Mucosa of rectum (tissue), 2 donors: ENCODE data around the gene COBL.
"Not testable (repeated sequence)": the region's sequence is repeated elsewhere in the genome, so short reads cannot be mapped to it uniquely, and the experiment has no call there.

Experiments
- H3K27ac ChIP-seq, 2 donors: one replicate each; pipeline ENCODE4 v1.7.0; 2013; ENCODE audit warnings: inconsistent platforms in 2 of 2, low read depth in 2 of 2, low read length in 2 of 2
- H3K27me3 ChIP-seq, 2 donors: one replicate each; pipeline ENCODE4 v1.7.0; 2013; ENCODE audit warnings: low read length in 2 of 2; ENCODE audit not compliant: control insufficient read depth in 2 of 2, insufficient read depth in 2 of 2
- H3K36me3 ChIP-seq, 2 donors: one replicate each; pipeline ENCODE4 v1.7.0; 2013; ENCODE audit warnings: low read length in 2 of 2; ENCODE audit not compliant: control insufficient read depth in 2 of 2, insufficient read depth in 2 of 2
- H3K4me1 ChIP-seq, 2 donors: one replicate each; pipeline ENCODE4 v1.7.0; 2013; ENCODE audit warnings: low read length in 2 of 2, mild to moderate bottlenecking in 1 of 2; ENCODE audit not compliant: control insufficient read depth in 2 of 2, insufficient read depth in 2 of 2
- H3K4me3 ChIP-seq, 2 donors: one replicate each; pipeline ENCODE4 v1.7.0; 2013; ENCODE audit warnings: low read length in 2 of 2
- H3K9ac ChIP-seq, 2 donors: one replicate each; pipeline ENCODE4 v1.7.0; 2013; ENCODE audit warnings: low read length in 2 of 2, low read depth in 1 of 2, mild to moderate bottlenecking in 1 of 2
- H3K9me3 ChIP-seq, 2 donors: one replicate each; pipeline ENCODE4 v1.7.0; 2013; ENCODE audit warnings: low read length in 2 of 2; ENCODE audit not compliant: control insufficient read depth in 2 of 2
- donor health status: healthy.
- donor health status: Normal muscosa, but diverticular disease.

COBL gene

DNA sequence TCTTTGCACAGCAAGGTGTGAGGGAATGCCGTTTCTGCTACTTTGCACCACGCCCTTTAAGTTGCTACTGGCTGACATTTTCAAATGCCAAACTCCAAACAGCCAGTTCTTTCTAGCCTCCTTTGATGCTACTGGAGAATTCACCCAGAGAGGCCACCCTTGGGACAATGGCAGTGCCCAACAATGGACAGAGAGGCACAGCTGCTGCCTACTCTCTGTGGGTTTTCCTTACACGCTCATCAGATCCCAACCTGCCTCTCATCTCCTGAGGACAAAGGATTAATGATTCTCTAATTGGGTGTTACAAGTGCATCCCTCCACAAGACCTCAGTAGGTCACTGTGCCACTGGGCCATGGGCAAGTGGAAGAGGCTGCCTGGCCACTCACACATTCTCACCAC lies 105.8 kb downstream of the COBL start:
- H3K4me3 ChIP-seq: no peak overlapping the region
- H3K27ac ChIP-seq: no peak overlapping the region
- H3K36me3 ChIP-seq: no peaks in the 10 kb centered on the region
- H3K9ac ChIP-seq: no peak overlapping the region
- no peaks in the 10 kb centered on the region for H3K4me1 ChIP-seq
- no peaks in the 10 kb centered on the region for H3K9me3 ChIP-seq
- H3K27me3 ChIP-seq: no peaks in the 10 kb centered on the region

- H3K27ac ChIP-seq: no peak overlapping the region
- H3K9me3 ChIP-seq: no peaks in the 10 kb centered on the region
- no peak overlapping the region for H3K4me3 ChIP-seq
- H3K36me3 ChIP-seq: no peaks in the 10 kb centered on the region
- no peaks in the 10 kb centered on the region for H3K27me3 ChIP-seq
- H3K4me1 ChIP-seq: no peaks in the 10 kb centered on the region
- no peak overlapping the region for H3K9ac ChIP-seq
Observed at GRCh38 chr7:51209426-51209825, 107.2 kb downstream of the COBL start.

GRCh38 chr7:51208125-51208524 lies 108.5 kb downstream of the COBL start:
- H3K27me3 ChIP-seq, H3K9ac ChIP-seq, H3K4me1 ChIP-seq, H3K36me3 ChIP-seq, H3K4me3 ChIP-seq, H3K27ac ChIP-seq, H3K9me3 ChIP-seq: not testable (repeated sequence)

GRCh38 chr7:51198654-51199053 lies 118.0 kb downstream of the COBL start:
- Histone ChIP-seq H3K4me3 (no peak overlapping the region), H3K27me3 (no peaks in the 10 kb centered on the region), H3K9ac (no peak overlapping the region), H3K4me1 (no peaks in the 10 kb centered on the region), H3K9me3 (no peaks in the 10 kb centered on the region), H3K36me3 (no peaks in the 10 kb centered on the region), H3K27ac (no peak overlapping the region)

DNA sequence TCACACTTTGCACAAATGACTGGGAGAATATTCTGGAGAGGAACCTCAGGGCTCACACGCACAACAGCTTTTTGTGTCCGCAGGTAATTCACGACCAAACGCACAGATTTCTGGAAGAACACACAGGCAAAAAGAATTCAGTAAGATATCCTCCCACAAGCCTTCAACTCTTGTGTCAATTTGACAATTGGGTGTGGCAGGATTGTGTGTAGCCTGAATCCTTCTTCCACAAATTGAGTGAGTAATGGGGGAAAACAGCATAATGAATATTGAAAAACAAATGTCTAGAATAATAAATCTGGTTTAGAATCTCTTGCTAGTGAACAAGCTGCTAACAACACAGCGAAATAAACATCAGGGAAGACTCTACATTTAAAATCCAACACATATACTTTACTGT lies 125.6 kb downstream of the COBL start:
- H3K4me3 ChIP-seq: no peak overlapping the region
- no peak overlapping the region for H3K9ac ChIP-seq
- H3K36me3 ChIP-seq: peaks cover 0 to 14% of the 10 kb centered on the region in 2 donors
- no peaks in the 10 kb centered on the region for H3K4me1 ChIP-seq
- H3K9me3 ChIP-seq: no peaks in the 10 kb centered on the region
- H3K27me3 ChIP-seq: no peaks in the 10 kb centered on the region
- no peak overlapping the region for H3K27ac ChIP-seq

- Histone ChIP-seq H3K4me1 (no peaks in the 10 kb centered on the region), H3K36me3 (peaks cover 0 to 14% of the 10 kb centered on the region in 2 donors), H3K9me3 (no peaks in the 10 kb centered on the region), H3K27ac (no peak overlapping the region), H3K4me3 (no peak overlapping the region), H3K9ac (no peak overlapping the region), H3K27me3 (no peaks in the 10 kb centered on the region)
Observed at GRCh38 chr7:51189777-51190176, 126.8 kb downstream of the COBL start.

GRCh38 chr7:51188987-51189386 lies 127.6 kb downstream of the COBL start:
- Histone ChIP-seq H3K9ac (no peak overlapping the region), H3K27ac (no peak overlapping the region)

DNA sequence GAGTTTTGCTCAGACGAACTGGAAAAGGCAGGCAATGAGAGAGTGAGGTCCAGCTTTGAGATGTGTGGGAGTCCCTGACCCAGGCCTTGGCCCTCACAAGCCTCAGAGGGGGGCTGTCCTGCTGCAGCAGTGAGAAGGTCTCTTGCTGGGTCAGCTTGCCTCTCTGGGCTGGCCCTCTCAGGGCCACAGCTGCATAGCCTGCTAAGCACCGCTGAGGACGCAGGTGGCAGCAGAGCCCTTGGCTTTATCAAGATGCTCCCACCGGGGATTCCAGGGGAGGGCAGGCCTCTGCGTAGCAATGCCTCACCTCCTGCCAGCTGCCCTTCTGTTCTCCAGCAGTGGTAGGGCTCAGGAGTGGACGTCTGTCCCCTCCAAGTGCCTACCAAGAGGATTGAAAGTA lies 128.7 kb downstream of the COBL start:
- Histone ChIP-seq H3K27ac (no peak overlapping the region), H3K36me3 (peaks cover 0 to 14% of the 10 kb centered on the region in 2 donors), H3K27me3 (no peaks in the 10 kb centered on the region), H3K4me1 (no peaks in the 10 kb centered on the region), H3K9me3 (no peaks in the 10 kb centered on the region), H3K4me3 (no peak overlapping the region), H3K9ac (no peak overlapping the region)

More at GRCh38 chr7:51188987-51189386, 127.6 kb downstream of the COBL start:
- Histone ChIP-seq H3K4me1 (no peaks in the 10 kb centered on the region), H3K4me3 (no peak overlapping the region), H3K36me3 (peaks cover 0 to 14% of the 10 kb centered on the region in 2 donors), H3K27me3 (no peaks in the 10 kb centered on the region), H3K9me3 (no peaks in the 10 kb centered on the region)

- H3K9me3 ChIP-seq: no peaks in the 10 kb centered on the region
- H3K27me3 ChIP-seq: no peaks in the 10 kb centered on the region
- no peaks in the 10 kb centered on the region for H3K4me1 ChIP-seq
- peaks cover 0 to 14% of the 10 kb centered on the region in 2 donors for H3K36me3 ChIP-seq
- no peak overlapping the region for H3K4me3 ChIP-seq
- H3K27ac ChIP-seq: no peak overlapping the region
- H3K9ac ChIP-seq: no peak overlapping the region
Observed at GRCh38 chr7:51186531-51186930, 130.1 kb downstream of the COBL start.

GRCh38 chr7:51182636-51183166 lies 133.9 kb downstream of the COBL start:
- Histone ChIP-seq H3K4me3 (no peak overlapping the region), H3K9ac (no peak overlapping the region), H3K36me3 (peaks cover 0 to 2% of the 10 kb centered on the region in 2 donors), H3K27me3 (no peaks in the 10 kb centered on the region), H3K9me3 (no peaks in the 10 kb centered on the region), H3K4me1 (no peaks in the 10 kb centered on the region), H3K27ac (no peak overlapping the region)

- Histone ChIP-seq H3K9me3 (no peaks in the 10 kb centered on the region), H3K27ac (no peak overlapping the region), H3K4me3 (no peak overlapping the region), H3K27me3 (no peaks in the 10 kb centered on the region), H3K9ac (no peak overlapping the region), H3K36me3 (no peaks in the 10 kb centered on the region), H3K4me1 (no peaks in the 10 kb centered on the region)
Observed at GRCh38 chr7:51180092-51180491, 136.5 kb downstream of the COBL start.
